HG03521 (cell line): Measurements from ENCODE around the gene WNT3A.
"Not testable (repeated sequence)": the region's sequence is repeated elsewhere in the genome, so short reads cannot be mapped to it uniquely, and the experiment has no call there.

ENCODE experiments used
- ATAC-seq: cut with Tn5 transposase; IDR thresholded peaks from one replicate; pipeline ENCODE4 v1.9.1; 2021; ENCODE audit warnings: mild to moderate bottlenecking, moderate library complexity; ENCODE audit not compliant: unreplicated experiment

The WNT3A gene

DNA sequence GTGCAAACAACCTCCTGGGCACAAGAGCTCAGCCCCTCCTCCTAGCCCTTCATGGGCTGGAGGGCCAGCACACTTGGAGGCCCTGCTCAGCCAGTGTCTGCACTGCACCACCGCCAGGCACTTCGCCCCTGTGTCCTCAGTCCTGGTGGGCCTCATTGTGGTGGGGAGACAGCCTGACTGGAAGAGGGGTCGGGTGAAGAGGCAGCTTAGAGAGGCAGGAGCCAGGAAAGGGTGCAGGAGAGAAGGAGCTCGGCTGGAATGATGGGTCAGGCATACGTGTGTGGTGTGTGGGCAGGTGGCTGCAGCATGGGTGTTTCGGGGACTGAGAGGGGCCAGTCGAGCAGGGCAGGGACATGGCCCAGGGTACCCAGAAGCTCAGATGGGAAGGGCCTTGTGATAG is 4.1 kb downstream of the WNT3A start:
- no peak for ATAC-seq

DNA sequence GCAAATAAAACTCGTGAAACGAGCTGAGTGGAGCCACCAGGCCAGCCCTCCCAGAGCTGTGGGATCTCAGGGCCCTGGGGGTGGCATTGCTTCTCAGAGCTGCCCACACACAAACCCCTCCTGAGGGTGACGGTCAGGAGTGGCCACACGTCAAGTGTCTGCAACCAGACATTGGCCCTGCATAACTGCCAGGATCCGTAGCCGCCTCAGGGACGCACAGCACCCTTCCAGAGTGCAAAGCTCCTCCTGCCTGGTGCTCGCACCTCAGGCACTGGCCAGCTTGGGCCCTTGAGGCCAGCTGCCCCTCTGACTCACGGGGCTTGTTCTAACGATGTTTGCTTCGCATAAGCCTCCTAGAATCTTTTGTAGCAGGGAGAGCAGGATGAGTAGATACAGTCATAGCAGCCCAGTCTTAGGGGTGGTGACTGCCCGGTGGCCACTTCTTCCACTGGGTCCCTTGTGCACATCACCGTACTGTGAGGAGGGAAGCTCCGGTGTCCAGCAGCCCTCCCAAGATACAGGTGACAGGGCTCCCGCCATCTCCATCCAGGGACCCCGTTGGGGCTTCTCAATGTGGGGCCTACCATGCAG is 5.0 kb downstream of the WNT3A start:
- ATAC-seq, result no peak

DNA sequence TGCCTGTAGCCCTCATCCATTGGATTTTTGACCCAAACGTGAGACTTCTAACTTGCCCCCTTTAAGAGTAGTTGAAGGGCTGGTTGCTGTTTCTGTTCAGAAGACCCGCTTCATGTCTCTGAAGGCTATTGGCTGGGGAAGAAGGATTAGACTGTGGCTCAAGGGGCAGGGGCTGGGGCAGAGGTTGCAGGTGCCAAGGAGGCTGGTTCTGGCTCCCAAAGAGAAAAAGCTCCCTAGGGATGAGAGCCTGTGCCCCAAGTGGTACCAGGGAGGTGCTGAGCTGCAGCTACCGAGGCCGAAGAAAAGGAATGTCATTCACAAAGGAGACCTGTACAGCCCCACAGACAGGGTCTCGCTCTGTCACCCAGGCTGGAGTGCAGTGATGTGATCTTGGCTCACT is 5.8 kb downstream of the WNT3A start:
- no peak for ATAC-seq

DNA sequence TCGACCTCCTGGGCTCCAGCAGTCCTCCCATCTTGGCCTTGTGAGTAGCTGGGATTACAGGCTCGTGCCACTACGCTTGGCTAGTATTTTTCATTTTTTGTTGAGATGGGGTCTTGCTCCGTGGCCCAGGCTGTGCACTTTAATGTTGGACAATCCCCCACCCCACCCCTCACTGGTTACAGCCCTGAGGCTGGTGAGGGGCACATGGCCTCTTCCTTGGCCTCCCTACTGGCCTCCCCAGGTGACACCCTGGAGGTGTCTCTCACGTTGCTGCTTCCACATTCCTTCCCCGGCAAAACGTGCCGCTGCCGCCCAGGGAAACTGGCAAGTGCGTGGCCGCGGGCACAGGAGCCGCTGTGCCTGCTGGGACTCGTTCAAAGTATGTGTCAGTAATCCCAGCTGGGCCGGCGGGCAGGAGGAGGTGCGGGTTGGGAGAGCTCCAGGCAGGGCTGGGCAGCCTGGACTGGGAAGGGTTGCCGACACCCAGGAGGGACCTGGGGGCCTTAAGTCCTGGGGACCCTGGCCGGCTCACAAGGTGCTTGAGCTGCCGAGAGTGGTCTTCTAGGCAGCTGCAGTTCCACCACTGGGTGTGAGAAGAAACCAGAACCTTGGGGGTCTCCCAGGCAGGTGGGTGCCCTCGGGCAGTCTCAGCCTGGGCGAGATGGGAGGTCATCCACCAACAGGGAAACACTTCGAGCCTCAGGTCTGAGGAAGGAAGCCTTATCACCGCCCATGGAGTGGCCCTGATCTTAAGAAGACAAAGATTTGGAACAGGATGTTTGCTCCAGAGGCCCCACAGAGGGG is 6.5 kb downstream of the WNT3A start:
- no peak for ATAC-seq

DNA sequence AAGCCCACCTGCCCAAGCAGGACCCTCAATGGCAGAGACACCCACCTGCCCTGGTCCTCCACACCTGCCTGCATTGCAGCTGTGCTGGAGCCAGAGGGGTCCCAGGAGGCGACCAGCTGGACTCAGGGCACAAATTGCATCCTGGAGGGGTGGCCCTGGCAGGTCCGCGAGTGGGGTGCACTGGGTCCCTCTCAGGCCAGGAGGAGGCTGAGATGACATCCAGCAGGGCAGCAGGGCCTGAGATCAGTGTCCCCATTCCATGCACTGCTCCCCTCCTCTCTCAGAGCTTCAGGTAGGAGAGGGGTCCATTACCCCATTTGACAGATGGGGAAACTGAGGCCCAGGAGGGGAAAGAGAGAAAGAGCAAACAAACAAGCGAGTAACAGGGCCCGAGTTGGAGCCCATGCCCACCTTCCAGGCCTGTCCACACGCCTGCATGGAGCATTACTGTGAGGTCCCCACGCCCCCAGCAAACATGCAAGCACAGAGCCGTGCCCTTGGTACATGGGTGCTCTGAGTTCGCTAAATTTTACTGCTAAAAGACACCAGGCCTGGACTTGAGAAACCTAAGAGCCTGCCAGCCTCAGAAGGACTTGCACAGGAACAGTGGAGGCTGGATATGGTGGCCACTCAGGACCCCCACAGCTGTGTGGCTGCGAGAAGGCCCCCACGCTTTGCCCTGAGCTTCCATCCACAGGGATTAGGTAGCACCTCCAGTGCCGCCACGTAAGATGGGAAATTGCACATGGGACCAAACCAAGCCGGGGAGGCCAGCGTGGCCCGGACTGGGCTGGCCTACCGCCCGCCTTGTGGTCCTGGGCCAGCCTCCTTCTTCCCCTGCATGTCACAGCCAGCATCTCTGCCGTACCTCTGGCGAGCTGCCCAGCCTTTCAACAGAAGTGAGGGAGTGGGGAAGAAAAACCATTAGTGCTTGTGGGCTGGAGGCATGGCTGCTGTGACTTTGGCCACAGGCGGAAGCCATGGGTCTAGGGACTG is 7.4 kb downstream of the WNT3A start:
- no peak for ATAC-seq

DNA sequence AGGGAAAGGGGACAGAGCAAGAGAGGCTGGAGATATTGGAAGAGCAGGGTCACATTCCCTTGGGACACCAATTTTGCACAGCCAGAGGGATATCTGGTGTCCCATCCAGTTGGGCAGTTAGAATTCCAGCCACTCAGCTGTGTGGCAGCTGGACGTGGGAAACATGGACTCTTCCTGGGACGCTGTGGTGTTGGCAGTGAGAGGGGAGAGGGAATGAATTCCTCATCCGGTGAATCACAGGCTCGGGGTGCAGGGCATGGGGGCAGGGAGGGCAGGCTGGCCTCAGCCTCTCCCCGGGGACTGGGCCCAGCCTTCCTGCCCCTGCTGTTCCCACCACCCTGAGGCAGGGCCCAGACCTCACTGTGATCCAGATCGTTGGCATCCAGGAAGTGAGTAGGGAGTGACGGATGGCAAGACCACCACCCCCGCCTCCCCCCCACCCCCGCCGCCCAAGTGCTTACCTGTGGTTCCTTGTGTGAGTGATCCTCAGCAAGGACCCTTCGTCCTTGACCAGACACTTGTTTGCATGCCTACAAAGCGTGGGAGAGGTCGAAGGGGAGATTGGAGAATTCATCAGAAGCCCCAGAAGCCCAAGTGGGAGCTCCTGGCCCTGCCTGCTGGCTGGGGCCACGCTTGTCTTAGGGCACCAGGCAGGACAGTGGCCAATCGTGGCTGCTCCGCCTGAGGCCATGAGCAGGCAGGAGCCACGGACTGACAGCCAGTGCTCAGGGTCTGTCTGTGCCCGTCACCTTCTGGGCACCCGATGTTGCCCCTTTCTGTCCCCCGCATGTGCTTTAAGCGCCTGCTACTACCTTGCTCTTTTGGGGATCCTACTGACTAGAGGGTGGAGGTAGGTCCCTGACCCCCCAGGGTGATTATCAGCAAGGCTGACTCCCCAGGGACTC is 8.7 kb downstream of the WNT3A start:
- ATAC-seq, result no peak

DNA sequence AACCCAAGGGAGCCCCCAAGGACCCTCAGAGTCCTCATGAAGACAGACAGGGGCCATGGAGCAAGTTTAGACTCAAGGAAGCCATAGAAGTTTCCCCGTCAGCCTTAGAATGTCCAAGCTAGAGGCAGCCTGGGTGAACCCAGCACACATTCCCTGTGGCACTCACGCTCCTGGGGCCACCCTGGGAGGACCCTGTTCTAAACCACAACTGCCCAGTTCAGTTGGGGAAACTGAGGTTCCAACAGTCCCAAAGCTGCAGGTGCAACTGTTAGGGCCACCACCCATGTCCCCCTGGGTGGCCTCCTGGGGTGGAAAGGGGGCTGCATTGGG is 9.3 kb downstream of the WNT3A start:
- no peak for ATAC-seq

DNA sequence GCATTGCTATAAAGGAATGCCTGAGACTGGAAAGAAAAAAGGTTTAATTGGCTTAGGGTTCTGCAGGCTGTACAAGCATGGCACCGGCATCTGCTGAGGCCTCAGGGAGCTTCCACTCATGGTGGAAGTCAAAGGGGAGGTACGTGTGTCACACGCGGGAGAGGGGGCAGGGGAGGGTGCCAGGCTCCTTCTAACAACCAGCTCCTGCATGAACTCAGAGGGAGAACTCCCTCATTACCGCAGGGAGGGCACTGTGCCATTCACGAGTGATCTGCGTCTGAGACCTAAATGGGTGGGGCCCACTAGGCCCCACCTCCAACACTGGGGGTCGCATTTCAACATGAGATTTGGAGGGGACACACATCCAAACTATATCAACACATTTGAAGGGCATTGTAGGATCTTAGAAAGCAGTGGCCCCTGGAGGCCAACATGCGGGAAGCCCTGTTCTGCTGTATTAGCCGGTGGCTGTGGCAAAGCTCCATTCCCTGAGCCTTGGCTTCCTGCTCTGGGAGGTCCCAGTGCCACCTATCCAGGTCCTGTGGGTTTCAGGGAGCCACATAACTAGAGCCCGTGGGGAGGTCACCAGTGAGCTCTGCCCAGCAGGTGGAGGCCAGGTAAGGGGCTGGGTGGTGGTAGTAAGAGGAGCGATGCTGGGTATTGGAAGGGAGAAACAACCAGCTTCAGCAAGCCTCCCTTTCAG is 10.0 kb downstream of the WNT3A start:
- ATAC-seq, result no peak

DNA sequence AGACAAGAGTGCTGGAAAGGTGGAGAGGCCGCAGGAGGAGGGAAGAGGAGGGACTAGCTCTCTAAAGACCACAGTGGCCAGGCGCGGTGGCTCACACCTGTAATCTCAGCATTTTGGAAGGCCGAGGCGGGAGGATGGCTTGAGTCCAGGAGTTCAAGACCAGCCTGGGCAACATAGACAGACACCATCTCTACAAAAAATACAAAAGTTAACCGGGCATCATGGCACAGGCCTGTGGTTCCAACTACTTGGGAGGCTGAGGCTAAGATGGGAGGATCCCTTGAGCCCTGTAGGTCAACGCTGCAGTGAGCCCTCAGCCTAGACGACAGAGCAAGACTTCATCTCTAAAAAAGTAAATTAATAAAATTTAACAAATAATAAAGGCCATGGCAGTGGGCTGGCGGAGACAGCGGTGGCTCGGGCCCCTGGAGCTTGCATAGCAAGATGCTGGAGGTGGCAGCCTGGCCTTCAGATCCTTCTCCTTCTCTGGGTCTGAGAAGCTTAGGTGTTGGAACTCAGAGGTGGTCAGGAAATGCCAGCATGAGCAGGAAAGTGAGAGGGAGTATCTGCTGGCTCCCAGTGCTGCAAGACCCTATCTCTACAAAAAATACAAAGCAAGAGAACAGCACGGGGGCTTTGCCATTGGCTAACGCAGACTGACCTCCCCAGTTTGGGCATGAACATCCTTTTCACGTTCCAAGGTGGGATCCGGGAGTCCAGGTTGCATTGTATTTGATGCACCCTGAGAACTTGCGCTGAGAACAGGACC is 10.7 kb downstream of the WNT3A start:
- no peak for ATAC-seq

DNA sequence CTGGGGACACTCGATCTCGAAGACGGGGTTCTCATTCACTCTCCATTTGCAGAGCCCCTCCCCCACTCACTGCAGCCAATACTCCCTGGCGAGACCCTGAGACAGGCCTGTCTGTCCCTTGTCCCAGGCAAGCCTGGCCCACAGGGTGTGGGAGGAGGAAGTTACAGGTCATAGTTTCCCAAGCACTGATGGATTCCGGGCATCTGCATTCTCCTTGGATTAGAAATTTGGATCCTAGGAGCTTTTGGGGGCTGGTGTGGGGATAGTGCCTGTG is 11.3 kb downstream of the WNT3A start:
- ATAC-seq, result no peak

DNA sequence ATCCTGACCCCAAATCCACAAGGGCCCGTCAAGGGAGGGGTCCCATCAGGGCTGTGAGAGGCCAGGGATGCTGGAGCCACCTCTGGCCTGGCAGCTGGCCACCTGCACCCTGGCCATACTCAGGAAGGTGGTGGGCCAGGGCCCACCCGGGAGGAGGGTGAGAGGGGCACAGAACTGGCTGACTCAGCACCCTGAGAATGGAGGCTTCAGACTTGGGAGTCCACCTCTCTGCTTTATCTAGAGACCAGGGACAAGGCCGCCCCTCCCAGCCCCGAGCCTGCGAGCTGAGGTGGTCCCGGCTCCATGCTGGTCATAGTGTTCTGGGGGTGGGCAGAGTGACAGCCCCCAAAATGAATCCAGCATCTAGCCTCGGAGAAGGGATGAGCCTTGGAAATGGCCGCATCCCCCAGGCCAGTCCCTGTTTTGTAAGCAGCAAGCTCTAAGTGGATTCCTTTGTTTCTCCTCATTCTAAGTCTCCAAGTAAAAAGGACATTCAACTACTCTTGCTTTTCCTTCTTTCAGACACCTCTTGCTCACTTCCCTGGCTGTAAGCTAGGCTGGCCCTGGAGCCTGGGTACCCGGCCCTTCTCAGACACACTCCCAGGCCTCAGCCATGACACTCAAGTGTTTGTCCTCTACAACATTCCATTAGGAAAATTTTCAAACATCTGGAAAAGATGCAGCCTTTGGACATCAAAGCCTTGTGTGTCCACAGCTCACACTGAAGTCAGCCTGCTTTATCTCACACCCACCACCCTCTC is 12.3 kb downstream of the WNT3A start:
- no peak for ATAC-seq

DNA sequence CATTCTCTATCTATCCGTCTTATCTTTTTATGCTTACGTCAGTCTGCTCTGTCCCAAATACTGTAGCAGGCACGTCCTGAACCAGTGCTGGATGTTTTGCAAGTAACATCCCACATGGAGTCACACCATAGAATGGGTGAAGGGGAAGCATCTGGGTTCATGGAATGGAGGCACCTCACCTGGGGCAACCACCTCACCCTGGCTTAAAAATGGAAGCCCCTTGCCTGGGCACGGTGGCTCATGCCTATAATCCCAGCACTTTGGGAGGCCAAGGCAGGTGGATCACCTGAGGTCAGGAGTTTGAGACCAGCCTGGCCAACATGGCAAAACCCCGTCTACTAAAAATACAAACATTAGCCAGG is 12.9 kb downstream of the WNT3A start:
- ATAC-seq, result not testable (repeated sequence)

DNA sequence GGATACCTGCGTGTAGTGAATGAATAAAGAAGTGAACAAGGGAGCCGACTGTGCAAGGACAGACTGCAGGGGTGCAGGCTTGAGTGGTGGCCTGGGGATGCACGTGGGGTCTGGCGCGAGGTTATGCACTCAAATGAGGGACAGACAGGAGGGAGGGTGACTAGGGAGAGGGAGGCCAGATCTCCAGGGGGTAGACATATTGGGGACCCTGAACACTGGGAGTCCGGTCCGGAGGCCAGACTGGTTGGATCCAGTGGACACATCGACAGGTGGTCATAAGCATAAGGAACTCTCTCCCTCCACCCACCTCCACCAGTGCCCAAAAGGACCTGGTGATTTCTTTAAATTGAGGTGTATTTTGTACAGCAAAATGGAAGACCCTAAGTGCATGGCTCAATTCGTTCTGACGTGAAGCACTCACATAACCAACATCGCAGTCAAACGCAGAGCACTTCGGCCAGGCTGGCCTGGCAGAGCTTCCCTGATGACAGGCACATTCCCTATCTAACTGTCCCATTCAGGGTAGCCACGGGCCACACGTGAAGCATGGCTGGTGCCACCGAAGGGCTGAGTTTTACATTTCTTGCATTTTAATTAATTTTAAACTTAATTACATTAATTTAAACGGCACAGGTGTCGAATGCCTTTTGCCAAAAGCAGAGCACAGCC is 14.0 kb downstream of the WNT3A start:
- no peak for ATAC-seq

DNA sequence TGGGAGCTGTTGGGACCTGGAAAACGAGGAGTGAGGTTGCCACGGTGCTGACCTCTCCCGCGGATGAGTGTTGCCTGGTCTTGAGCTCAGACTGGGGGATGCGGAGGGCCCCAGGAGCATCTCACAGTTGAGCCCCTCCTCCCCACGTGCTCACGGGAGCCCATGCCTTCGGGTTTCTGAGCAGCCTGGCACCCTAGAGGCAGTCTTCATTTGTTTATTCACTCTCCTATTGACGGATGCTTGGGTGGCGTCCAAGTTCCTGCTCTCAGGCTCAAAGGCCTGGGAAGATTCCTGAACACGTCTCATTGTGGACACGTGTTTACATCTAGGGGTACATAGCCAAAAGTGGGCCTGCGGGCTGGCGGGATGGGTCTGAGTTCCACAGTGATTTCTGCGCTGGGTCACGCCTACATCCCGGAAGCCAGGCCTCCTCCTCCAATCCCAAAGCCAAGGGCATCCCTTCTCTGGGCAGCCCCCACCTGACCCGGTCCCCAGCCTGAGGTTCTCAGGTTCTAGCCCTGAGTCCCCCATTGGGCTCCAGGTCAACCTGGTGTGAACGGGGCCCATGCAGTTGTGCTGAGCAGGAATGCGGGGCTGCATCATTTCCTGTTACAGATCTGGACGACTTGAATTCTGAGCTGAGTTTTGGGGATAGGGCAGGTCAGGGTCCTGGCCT is 14.7 kb downstream of the WNT3A start:
- ATAC-seq, result no peak

DNA sequence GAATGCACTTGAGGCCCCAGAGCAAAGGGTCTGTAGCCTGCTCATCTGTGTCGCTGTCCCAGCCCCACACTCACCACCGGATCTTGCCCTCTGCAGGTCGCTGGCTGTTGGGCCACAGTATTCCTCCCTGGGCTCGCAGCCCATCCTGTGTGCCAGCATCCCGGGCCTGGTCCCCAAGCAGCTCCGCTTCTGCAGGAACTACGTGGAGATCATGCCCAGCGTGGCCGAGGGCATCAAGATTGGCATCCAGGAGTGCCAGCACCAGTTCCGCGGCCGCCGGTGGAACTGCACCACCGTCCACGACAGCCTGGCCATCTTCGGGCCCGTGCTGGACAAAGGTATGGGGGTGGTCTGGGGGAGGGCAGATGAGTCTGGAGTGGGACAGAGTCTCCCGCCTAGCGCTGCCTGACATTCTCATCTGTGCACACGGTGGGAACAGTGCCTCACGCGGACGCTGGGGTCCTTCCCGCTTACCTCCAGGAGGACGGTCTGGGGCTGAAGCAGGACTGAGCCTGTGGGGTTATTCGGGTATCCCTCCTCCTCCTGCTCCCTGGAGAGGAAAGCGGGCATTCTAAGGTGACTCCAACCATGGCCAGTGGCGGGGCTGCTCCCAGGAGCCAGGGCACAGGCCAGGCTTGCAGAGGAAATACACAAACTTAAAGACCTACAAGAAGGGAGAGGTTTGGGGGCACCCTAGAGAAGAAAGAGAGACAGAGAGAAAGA is 15.9 kb downstream of the WNT3A start:
- ATAC-seq, result no peak

DNA sequence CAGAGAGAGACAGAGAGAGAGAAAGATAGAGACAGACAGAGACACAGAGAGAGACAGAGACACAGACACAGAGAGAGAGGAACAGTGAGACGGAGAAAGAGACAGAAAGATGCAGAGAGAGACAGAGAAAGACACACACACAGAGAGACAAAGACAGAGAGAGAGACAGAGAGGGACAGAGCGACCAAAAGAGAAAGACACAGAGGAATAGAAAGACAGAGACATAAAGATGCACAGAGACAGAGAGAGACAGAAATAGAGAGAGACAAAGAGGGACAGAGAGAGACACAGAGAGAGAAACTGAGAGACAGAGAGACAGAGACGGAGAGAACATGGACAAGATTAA is 16.5 kb downstream of the WNT3A start:
- ATAC-seq, result no peak

DNA sequence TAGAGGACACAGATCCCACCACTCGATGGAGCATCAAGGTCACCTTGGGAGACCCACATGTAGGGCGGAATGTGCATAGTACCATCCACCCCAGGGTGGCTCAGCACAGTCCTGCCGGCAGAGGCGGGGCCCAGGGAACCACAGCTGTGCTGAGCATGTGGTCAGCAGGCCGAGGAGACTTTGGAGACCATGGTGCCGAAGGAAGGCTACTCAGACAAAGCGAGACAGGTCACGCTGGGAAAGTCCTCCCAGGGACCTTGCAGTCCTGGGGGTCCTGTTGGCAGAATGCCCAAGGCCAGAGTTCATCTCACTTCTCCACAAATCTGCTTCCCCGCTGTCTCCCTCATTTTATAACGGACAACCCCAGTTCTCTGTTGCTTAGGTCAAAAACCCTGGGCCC is 22.5 kb downstream of the WNT3A start:
- no peak for ATAC-seq
